DLD1 (cell line): ENCODE measurements around the gene CHD9.
"Not testable (repeated sequence)": the region's sequence is repeated elsewhere in the genome, so short reads cannot be mapped to it uniquely, and the experiment has no call there.

Experiments
- in situ Hi-C: cut with HindIII; loops from 2 replicates; pipeline ENCODE4 v1.10.0; 2017; ENCODE audit warnings: low sequenced_read_pairs

The CHD9 gene, protein sequence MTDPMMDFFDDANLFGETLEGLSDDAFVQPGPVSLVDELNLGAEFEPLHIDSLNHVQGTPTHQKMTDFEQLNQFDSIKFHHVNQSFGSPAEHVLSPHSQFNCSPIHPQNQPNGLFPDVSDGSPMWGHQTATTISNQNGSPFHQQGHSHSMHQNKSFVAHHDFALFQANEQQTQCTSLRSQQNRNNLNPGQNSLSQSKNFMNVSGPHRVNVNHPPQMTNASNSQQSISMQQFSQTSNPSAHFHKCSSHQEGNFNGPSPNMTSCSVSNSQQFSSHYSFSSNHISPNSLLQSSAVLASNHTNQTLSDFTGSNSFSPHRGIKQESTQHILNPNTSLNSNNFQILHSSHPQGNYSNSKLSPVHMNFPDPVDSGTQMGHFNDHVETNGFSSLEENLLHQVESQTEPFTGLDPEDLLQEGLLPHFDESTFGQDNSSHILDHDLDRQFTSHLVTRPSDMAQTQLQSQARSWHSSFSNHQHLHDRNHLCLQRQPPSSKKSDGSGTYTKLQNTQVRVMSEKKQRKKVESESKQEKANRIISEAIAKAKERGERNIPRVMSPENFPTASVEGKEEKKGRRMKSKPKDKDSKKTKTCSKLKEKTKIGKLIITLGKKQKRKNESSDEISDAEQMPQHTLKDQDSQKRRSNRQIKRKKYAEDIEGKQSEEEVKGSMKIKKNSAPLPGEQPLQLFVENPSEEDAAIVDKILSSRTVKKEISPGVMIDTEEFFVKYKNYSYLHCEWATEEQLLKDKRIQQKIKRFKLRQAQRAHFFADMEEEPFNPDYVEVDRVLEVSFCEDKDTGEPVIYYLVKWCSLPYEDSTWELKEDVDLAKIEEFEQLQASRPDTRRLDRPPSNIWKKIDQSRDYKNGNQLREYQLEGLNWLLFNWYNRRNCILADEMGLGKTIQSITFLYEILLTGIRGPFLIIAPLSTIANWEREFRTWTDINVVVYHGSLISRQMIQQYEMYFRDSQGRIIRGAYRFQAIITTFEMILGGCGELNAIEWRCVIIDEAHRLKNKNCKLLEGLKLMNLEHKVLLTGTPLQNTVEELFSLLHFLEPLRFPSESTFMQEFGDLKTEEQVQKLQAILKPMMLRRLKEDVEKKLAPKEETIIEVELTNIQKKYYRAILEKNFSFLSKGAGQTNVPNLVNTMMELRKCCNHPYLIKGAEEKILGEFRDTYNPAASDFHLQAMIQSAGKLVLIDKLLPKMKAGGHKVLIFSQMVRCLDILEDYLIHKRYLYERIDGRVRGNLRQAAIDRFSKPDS (N-terminal part only)

DNA sequence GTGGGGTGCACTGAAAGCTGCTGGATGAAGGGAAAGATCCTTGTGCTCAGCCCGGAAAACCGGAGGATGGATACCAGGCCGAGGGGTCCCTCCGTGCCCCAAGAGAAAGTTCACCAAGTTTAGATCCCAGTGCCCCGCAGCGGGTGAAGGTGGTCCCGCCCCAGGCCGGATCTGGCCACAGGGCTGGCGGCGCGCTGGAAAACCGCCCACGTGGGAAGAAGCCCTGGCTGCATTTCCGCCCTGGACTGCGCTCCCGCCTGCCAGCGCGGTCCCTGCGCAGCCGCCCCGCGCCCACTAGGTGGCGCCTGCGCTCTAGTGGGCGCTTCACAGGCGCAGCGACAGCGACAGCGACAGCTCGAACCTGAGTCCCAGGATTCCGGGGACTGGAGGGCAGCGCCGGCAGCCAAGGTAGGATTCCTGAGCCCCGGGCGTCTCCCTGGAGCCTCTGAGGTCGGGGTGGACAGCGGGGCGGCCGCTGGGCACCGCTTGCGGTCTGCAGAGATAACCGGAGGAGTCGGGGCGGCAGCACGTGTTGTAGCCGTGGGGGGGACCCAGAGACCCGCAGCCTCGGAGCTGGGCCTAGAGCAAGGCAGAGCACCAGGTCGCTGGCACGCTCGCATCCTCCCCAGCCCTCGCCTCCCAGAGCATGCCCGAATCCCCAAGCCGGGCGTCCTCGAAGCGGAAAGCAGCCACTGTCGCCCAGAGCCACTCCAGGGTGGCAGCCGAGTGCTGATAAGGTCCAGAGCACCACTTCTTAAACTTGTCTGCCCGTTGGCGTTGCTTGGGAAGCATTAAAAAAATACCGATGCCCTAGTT lies at the start of gene CHD9:
TSS of gene CHD9 (plus strand) at position 322 of the 816 bp plus-strand sequence. CDS start 101,099 bp downstream, outside the sequence.
- in situ Hi-C loops = no loop called here

DNA sequence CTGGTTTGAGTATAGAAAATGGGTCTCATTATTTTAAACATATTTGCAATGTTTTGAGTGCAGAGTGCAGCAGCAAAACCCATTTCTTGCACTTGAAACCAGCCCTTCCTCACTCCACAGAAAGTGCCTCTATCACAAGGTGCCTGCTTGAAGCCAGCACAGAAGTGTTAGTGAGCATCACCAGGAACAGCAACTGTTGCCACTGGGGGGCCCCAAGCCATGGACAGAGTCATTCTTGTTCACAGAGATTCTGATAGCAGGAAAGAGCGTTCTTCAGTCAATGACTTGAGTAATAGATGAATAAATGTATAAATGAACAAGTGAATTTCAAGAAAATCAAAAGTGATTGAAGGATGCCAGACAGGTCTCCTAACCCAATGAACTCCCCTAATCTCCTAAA lies 47.7 kb upstream of the CHD9 start:
- in situ Hi-C loops = no loop called here

DNA sequence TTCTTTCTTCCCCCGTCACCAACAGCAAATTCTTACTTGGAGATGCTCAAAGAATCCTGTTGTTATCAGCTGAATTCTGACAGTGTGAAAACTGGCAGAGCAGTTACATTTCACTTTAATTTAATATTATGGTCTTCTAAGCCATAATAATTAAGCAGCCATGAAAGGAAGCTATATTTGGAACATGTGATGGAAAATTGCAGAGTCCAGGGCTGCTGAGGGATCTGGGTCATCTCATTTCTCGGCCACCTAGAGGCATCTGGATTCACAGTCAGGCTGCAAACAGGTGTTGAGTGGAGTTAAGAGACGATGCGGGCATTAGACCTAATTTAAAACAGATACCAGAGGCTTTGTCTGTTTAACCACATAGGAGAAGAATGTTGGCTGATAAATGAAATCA lies 40.5 kb upstream of the CHD9 start:
- in situ Hi-C loops = no loop called here

DNA sequence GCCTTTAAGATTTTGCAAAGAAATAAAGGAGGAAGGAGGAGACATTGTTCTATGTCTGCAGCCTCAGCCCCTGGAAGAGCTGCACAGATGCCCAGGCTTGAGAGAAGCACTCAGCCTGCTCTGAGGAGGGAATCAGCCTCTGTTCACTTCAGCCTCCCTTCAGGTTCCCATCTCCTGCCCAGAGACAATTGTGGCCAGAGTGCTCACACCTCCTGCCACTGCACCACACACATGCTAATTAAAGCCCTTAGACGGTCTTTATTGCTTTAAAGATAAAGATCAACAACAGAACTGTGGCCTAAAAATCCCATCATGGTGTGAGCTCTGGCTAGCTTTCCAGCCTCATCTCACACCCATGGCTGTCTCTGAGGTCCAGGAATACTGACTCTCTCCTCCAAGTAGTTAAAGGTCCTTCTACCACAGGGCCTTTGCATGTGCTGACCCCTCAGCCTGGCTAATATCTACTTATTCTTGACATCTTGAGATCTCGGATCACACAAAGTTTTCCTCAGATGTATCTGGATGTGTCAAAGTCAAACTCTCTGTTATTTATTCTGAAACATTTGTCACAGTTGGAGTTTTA lies 35.9 kb upstream of the CHD9 start:
- in situ Hi-C loops = no loop called here

DNA sequence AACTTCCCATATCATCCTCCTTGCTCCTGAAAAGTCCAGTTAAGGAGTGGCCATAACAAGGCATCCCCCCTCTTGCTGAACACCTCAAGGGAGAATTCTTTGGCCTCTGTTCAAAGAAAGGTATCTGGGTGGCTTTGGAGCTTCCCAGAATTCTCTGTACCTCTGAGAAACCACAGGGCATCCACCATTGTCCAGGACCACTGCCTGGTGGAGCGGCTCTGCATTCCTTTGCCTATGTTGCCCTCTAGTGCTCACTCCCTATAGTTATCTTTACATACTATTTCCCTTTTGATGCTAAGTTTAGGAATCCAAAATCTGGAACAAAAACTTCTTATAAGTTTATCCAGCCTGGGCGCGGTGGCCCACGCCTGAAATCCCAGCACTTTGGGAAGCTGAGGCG lies 32.4 kb upstream of the CHD9 start:
- in situ Hi-C loops = no loop called here

DNA sequence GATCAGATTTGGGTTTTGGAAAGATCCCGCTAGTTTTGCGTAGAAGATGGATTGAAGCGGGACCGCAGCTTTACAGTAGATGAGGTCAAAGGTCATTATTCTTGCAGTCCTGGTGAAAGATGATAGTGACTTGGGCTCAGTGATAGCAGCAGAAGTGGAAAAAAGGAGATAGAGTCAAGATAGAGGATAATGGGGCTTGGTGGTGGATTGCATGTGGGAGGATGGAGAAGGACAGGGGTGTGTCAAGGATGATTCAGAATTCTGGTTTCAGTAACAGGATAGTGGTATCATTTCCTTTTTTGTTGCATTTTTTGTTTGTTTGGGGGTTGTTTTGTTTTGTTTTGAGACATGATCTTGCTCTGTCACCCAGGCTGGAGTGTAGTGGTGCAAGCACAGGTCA lies 30.7 kb upstream of the CHD9 start:
- in situ Hi-C loops = no loop called here

DNA sequence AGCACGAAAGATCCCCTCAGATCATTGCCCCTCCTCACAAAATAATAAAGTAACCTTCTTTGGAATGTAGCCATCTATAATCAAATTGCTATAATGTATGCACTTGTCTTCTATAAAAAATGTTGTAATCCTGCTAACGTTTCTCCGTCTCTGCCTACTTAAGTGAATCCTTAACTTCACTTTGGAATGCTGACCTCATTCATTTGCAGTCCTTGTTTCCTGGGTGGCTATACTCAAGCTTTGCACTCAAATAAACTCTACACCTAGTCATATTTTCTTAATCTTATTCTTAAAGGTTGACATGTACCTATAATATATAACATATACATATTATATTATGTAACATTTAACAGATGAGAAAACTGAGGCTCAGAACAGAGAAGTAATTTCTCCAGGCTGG lies 24.8 kb upstream of the CHD9 start:
- in situ Hi-C loops = no loop called here

DNA sequence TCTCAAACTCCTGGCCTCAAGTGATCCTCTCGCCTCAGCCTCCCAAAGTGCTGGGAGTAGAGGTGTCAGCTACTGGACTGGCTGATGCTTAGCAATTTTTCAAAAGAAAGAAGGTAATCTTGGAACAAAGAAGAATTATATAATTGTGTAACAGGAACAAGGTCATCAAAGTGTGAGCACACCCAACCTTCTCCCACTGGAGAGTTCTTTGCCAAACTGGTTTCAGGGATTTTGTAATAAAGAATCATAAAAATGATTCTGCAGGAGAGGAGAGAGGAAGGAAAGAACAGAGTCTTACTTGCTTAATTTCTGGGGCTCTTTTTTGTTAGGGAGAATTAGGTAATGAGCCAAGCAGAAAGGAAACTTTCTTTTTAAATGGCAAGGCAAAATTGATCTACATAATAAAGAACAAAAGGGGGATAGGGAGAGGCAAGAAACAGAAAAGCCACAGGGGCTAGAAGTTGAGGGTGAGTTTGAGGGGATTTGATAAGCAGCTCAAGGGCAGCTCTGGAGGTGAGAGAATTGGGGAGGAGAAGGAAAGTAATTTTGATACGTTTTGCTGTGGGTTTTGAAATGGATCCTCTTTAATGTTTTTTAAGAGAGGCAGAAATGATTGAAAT lies 23.4 kb upstream of the CHD9 start:
- in situ Hi-C loops = no loop called here

DNA sequence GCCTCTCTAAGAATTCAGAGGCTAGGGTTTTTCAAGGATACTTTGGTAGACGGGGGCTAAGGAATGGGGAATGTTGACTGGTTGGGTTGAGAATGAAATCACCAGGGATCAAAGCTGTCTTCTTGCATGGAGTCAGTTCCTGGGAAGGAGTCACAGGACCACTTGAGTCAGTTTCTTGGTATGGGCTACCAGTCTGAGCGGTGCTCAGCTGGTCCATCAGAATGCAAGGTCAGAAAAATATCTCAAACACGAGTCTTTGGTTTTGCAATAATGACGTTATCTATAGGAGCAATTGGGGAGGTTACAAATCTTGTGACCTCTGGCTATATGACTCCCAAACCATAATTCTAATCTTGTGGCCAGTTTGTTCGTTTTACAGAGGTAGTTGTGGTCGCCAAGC lies 20.5 kb upstream of the CHD9 start:
- in situ Hi-C loops = no loop called here

DNA sequence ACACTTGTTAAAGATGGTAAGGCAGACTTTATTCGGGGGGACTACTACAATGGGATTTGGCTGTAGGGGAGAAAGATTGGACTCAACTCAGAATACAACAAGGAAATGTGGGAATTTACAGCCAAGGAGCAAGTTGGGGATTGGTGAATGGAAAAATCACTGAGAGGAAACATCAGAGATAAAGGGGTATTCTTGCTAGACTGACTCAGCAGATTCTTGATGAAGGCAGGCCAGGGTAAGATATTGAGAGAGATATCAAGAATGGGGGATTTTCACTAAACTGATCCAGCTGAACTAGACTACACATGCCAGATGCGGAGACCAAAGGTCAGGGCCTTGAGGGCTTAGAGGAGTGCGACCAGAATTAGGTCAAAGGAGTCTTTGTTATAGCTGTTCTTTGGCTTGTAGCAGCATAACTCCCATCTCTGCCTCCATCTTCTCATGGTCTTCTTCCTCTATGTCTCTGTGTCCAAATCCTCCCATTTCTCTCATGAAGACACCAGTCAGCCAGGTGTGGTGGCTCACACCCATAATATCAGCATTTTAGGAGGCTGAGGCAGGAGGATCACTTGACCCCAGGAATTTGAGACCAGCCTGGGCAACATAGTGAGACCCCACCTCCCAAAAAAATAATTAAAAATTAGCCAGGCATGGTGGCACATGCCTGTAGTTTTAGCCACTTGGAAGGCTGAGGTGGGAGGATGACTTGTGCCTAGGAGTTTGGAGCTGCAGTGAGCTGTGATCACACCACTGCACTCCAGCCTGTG lies 19.4 kb upstream of the CHD9 start:
- in situ Hi-C loops = no loop called here

DNA sequence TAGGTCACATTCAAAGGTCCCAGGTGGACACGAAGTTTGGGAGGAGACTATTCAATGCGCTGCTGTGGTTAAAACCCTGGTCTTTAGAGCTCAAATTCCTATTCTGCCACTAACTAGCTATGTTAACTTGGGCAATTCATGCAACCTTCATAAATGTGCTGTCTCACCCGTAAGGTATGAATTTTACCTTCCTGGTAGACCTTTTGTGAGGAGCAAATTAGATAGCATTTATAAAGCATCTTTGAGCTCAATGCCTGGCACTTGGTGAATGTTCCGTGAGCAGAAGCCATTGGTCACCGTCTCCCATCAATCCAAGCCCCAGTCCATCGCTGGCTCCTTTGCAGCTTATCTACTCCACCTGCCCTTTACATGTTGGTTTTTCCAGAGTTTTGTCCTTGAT lies 18.7 kb upstream of the CHD9 start:
- in situ Hi-C loops = no loop called here

DNA sequence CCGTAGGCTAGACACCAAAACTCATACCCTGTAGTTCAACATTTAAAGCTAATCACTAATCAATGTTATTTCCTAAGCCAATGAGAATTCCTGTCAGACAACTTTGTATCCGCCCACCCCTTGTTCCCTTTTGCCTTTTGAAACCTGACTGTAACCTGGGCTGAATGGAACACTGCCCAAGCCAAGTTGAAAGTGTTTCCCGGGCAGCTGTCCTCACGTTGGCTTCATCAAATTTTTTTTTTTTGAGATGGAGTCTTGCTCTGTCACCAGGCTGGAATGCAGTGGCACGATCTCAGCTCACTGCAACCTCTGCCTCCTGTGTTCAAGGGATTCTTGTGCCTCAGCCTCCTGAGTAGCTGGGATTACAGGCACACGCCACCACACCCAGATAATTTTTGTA lies 18.1 kb upstream of the CHD9 start:
- in situ Hi-C loops = not testable (repeated sequence)

DNA sequence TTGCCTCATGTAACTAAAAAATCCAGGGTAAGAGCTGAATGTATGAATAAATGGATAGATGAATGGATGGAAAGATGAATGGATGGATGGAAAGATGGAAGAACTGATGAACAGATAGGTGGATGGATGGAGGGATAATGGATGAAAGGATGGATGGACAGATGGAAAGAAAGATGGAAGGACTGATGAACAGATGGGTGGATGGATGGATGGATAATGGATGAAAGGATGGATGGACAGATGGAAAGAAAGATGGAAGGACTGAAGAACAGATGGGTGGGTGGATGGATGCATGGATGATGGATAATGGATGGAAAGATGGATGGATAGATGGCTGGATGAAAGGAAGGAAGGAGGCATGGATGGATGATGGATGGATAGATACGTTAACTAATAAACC lies 14.0 kb upstream of the CHD9 start:
- in situ Hi-C loops = no loop called here

DNA sequence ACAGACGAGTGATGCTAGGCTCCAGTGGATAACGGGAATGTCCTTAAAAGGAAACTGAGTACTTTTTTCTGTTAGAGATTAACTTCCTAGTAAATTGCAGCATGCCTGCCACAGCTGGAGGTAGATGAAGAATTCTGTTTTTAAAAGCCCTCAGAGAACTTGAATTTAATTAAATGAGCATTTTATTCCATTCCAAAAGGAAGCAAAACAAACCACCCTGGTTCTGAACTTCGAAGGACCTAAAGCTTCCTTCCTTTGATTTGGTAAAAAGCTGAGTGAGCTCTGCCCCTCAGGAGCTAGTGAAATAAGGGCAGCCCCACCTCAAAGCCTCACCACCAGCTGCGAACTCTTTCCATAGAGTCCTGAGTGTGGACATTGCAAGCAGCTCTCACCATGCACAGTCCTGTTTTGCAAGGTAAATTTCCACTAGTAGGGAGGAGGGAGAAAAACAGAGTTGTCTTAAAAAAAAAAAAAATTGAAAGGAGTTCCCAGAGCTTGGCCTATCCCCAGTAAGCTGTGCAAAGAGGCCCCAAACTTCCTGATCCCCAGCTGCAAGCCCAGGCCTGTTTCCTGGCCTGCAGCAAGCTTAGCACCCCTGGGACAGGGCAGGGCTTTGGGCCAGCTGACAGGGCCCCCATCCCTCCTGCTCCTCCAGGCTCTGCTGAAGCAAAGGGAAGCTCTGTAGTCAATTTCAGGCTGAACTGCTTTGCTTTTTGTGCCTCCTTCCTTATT lies 13.3 kb upstream of the CHD9 start:
- in situ Hi-C loops = no loop called here

DNA sequence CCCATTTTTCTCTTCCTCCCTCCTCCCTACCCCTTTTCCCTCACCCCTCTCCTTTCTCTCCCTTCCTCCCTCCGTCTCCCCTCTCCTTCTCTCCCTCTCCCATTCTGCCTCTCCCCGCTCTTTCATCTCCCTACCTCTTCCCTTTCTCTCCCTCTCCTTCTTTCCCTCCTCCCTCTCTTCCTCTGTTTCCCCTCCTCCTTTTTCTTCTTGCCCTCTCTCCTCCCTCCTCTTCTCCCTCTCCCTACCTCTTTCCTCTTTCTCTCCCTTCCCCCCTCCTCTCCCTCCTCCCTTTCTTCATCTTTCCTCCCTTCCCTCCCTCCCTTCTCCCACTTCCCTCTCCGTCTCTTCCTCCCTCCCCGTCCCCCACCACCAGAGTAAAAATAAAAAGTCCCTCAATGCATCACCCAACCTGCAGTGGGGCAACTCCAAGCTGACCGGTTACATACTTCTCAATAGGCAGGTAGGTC lies 12.5 kb upstream of the CHD9 start:
- in situ Hi-C loops = no loop called here

DNA sequence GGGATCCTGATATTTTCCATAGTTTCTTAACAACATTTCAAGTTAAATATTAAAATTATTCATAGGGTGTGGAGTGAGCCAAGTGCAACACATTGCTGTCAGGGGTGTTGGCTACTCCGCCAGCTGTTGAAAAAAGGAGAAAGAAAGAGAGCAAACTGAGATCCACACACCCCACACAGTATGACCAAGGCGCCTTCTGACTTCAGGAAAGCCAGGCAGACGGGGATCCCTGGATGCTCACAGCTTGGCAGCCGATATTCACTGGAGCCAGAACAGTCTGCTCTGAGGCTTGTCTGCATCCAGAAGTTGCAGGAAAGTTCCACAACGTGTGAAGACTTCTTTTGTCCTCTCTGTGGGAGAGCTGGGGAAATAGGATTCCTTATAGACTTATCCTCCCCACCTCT lies 11.4 kb upstream of the CHD9 start:
- in situ Hi-C loops = no loop called here

DNA sequence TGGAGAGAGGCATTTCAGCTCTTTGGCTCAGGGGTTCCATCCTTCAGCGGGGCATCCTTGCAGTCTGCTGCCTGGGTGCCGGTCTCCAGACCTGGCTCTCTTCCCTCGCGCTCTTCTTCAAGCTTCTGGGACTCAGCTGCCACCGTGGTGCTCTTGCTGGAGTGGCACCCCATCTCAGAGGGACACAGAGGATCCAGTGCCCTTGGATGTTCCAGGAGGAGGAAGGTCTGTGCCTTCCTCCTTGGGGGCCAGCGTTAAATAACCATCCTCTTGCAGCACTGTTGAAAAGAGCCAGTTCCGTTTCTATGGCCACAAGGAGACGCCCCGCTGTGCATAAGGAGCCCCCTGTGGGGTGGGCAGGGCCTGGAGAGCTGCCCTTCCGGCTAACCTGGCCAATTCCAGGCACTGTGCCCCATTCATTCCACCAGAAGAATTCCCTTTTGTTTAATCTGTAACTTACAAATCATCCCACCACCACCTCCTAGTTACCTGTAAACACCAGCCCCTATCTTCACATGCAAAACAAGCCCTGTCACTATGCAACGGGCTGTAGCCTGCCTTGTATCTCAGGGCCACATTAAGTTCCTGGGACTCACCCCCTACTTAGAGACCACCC lies 10.7 kb upstream of the CHD9 start:
- in situ Hi-C loops = no loop called here
